Activated T-cell treated with anti-CD3 and anti-CD28 coated beads, Interleukin-2, amount 50 U/mL, for 4 hours (primary cell): ENCODE results near the gene ATF6B. TPM values are rescaled to one million over a fixed set of nuclear protein-coding genes. Genes with fewer than 3 reads are reported as not detected.

Source experiments
- ATAC-seq, 2 donors: fragments of 200-7000 bp; cut with Tn5 transposase; one replicate each; pipeline ENCODE4 v1.10.0; 2021
- DNase-seq: peaks from one replicate; pipeline ENCODE4 v3.0.0-alpha.2; 2020
- H3K27me3 Mint-ChIP-seq: one replicate; pipeline ENCODE4 v1.8.0; 2021; ENCODE audit warnings: low read depth, mixed read lengths
- H3K36me3 Mint-ChIP-seq: one replicate; pipeline ENCODE4 v1.8.0; 2022; ENCODE audit warnings: mixed read lengths; ENCODE audit not compliant: insufficient read depth
- H3K4me1 Mint-ChIP-seq: one replicate; pipeline ENCODE4 v1.8.0; 2021; ENCODE audit warnings: low read depth, mixed read lengths
- H3K4me3 Mint-ChIP-seq: one replicate; pipeline ENCODE4 v1.8.0; 2021; ENCODE audit warnings: mild to moderate bottlenecking, moderate library complexity, mixed read lengths
- H3K9me3 Mint-ChIP-seq: one replicate; pipeline ENCODE4 v1.8.0; 2021; ENCODE audit warnings: mixed read lengths
- total RNA-seq, 3 donors: library from RNA; stranded (reverse); gene quantifications; one replicate each; pipeline ENCODE4 v1.2.1, GENCODE V29; 2021

Gene ATF6B
- total RNA-seq, 3 donors from 2014 or later = 65.2 to 75.2 (median 67.2) TPM

DNA sequence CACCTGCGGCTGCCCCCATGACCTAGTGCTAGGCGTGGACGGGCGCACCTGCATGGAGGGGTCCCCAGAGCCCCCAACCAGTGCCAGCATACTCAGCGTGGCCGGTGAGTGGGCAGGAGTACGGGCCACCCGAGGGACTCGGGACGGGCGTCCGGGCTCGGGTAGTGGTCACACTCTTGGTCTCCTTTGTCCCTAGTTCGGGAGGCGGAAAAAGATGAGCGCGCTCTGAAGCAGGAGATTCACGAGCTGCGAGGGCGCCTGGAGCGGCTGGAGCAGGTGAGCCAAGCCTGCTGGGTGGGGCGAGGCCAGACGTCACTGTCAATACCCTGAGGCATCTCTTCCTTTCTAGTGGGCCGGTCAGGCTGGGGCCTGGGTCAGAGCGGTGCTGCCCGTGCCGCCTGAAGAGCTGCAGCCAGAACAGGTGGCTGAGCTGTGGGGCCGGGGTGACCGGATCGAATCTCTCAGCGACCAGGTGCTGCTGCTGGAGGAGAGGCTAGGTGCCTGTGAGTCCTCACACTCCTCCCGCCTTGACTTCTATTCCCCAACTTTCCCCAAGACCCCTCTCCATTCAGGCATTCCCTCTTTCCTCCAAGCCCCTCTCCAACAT is 39.2 kb upstream of the ATF6B start:
- H3K4me3 Mint-ChIP-seq = no peak overlapping the region
- DNase-seq = no peak
- ATAC-seq = no peak
- peaks cover 19% of the 10 kb centered on the region for H3K36me3 Mint-ChIP-seq
- no peaks in the 10 kb centered on the region for H3K9me3 Mint-ChIP-seq
- H3K27me3 Mint-ChIP-seq = no peaks in the 10 kb centered on the region
- H3K4me1 Mint-ChIP-seq = no peaks in the 10 kb centered on the region

GRCh38 chr6:32166411-32167061 is 38.5 kb upstream of the ATF6B start:
- H3K36me3 Mint-ChIP-seq = peaks cover 19% of the 10 kb centered on the region
- DNase-seq (no peak), ATAC-seq (no peak)
- no peaks in the 10 kb centered on the region for H3K27me3 Mint-ChIP-seq
- H3K4me1 Mint-ChIP-seq = no peaks in the 10 kb centered on the region
- no peak overlapping the region for H3K4me3 Mint-ChIP-seq
- H3K9me3 Mint-ChIP-seq = no peaks in the 10 kb centered on the region

GRCh38 chr6:32164295-32164694 is 36.2 kb upstream of the ATF6B start, which contains the start of gene EGFL8:
Gene EGFL8, plus strand, starts transcription at chr6:32164595. Its CDS starts 1,571 bp downstream, at chr6:32166166.
- H3K36me3 Mint-ChIP-seq = peaks cover 8% of the 10 kb centered on the region
- no peak within 1 kb of the TSS for H3K4me3 Mint-ChIP-seq
- DNase-seq (no peak), ATAC-seq (no peak)
- H3K4me1 Mint-ChIP-seq = no peaks in the 10 kb centered on the region
- no peaks in the 10 kb centered on the region for H3K27me3 Mint-ChIP-seq
- H3K9me3 Mint-ChIP-seq = no peaks in the 10 kb centered on the region

DNA sequence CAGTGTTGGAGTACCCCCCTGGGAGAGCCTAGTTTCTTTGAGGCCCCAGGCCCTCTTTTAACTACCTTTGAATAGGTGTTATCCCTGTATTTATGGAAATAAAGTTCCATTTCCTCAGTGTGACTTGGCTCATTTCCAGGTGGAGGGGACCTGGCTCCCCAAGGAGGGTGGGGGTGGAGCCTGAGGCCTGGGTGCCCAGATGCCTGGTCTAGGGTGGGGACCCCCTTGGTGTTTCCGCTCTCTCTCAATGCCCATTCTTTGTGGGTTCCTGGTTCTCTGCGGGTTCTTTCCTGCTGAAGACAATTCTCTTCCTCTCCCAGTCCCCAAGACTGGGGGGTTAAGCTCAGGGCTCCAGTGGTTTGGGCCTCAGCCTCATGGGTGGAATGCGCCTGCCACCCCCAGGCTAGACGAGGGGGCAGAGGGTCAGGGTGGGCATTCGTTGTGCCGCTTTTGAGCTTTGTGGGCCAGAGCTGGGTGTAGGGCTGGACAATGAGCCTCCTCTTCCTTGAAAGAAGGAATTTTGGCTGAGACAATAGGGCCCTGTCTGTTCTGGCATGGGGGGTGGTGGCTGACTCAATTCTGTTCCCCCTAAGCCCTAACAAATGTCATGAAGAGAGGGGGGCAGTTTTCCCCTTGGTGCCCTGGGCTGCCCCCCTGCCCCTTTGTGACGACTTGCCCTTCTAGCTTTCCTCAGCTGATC is 35.7 kb upstream of the ATF6B start:
- Mint-ChIP-seq H3K4me3 (no peak overlapping the region), H3K4me1 (no peaks in the 10 kb centered on the region), H3K9me3 (no peaks in the 10 kb centered on the region), H3K27me3 (no peaks in the 10 kb centered on the region), H3K36me3 (peaks cover 8% of the 10 kb centered on the region)
- no peak for ATAC-seq
- no peak for DNase-seq

GRCh38 chr6:32158052-32158451 is 30.0 kb upstream of the ATF6B start:
- peaks cover 12% of the 10 kb centered on the region for H3K36me3 Mint-ChIP-seq
- H3K4me1 Mint-ChIP-seq = peaks cover 23% of the 10 kb centered on the region
- H3K9me3 Mint-ChIP-seq = no peaks in the 10 kb centered on the region
- DNase-seq (no peak), ATAC-seq (no peak)
- no peak overlapping the region for H3K4me3 Mint-ChIP-seq
- H3K27me3 Mint-ChIP-seq = no peaks in the 10 kb centered on the region

DNA sequence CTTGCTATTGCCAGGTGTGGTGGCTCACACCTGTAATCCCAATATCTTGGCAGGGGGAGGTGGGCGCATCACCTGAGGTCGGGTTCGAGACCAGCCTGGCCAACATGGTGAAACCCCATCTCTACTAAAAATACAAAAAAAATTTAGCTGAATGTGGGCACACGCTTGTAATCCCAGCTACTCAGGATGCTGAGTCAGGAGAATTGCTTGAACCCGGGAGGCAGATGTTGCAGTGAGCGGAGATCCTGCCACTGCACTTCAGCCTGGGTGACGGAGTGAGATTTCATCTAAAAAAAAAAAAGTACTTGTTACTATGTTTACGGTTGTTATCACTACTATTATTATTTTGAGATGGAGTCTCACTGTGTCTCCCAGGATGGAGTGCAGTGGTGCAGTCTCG is 28.8 kb upstream of the ATF6B start:
- Mint-ChIP-seq H3K4me1 (peaks cover 33% of the 10 kb centered on the region), H3K9me3 (no peaks in the 10 kb centered on the region), H3K4me3 (no peak overlapping the region), H3K27me3 (peaks cover 3% of the 10 kb centered on the region), H3K36me3 (peaks cover 12% of the 10 kb centered on the region)
- no peak for DNase-seq
- ATAC-seq = no peak

GRCh38 chr6:32154514-32155161 is 26.6 kb upstream of the ATF6B start:
- Mint-ChIP-seq H3K27me3 (peaks cover 17% of the 10 kb centered on the region), H3K4me3 (peak overlapping the region; percentile 96), H3K4me1 (peaks cover 44% of the 10 kb centered on the region), H3K9me3 (no peaks in the 10 kb centered on the region), H3K36me3 (peaks cover 12% of the 10 kb centered on the region)
- peak; percentile 53 for DNase-seq
- peak; percentile 61 to 73 for ATAC-seq

- Mint-ChIP-seq H3K9me3 (no peaks in the 10 kb centered on the region), H3K4me3 (peak within 1 kb of the TSS; percentile 96), H3K27me3 (peaks cover 21% of the 10 kb centered on the region), H3K4me1 (peaks cover 48% of the 10 kb centered on the region), H3K36me3 (peaks cover 12% of the 10 kb centered on the region)
- DNase-seq (peak; percentile 56), ATAC-seq (peak; percentile 80 to 83)
Observed at GRCh38 chr6:32153564-32154513, 25.8 kb upstream of the ATF6B start, which contains the start of gene PPT2. Gene PPT2, plus strand, starts transcription at chr6:32154141. Its CDS starts 454 bp downstream, at chr6:32154595.

GRCh38 chr6:32152769-32153563 is 24.9 kb upstream of the ATF6B start:
- Mint-ChIP-seq H3K4me1 (peaks cover 55% of the 10 kb centered on the region), H3K27me3 (peaks cover 30% of the 10 kb centered on the region), H3K9me3 (no peaks in the 10 kb centered on the region), H3K4me3 (peak overlapping the region; percentile 53), H3K36me3 (peaks cover 6% of the 10 kb centered on the region)
- DNase-seq (no peak), ATAC-seq (no peak)

- peaks cover 57% of the 10 kb centered on the region for H3K4me1 Mint-ChIP-seq
- no peaks in the 10 kb centered on the region for H3K36me3 Mint-ChIP-seq
- H3K4me3 Mint-ChIP-seq = peak within 1 kb of the TSS; percentile 56
- no peak for DNase-seq
- H3K27me3 Mint-ChIP-seq = peaks cover 37% of the 10 kb centered on the region
- no peaks in the 10 kb centered on the region for H3K9me3 Mint-ChIP-seq
- ATAC-seq = no peak
Observed at GRCh38 chr6:32151863-32152768, 24.1 kb upstream of the ATF6B start, which contains the start of gene PRRT1. Gene PRRT1, minus strand, starts transcription at chr6:32151939. Its CDS starts 112 bp downstream, at chr6:32151827.

DNA sequence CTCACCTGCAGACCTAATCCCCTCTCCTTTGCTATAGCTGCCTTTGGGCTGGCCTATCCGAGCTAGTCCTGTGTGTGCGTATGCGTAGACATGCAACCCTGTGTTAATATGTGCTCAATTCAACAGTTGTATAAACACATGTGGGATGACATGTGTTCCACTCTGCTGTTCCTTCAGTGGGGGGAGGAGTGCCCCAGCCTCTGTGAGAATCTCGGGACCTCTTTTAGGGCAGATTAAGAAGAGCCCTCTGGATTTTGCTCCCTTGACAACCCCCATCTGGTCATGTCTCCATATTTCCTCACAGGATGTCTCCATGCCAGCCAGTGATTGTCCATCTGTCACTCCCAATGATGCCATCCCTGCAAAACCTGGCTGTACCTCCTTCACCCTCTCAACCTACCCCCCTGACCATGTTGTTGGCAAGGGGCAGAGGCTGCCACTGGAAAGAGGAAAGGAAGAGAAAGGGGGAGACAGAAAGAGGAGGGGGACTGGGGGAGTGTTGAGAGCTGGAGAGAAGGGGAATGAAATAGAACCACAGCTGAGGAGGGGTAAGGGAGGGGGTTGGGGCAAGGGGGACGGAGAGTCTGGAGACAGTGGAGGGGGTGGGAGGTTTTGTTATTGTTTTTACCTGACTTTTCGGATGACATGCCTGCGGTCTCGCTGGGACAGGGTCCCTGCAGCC is 23.3 kb upstream of the ATF6B start:
- ATAC-seq = no peak
- Mint-ChIP-seq H3K27me3 (peaks cover 37% of the 10 kb centered on the region), H3K4me1 (peaks cover 57% of the 10 kb centered on the region), H3K36me3 (no peaks in the 10 kb centered on the region), H3K4me3 (peak overlapping the region; percentile 56), H3K9me3 (no peaks in the 10 kb centered on the region)
- no peak for DNase-seq
